Fibroblast of pulmonary artery (primary cell): ENCODE measurements around the gene CDC42.

Experiments
- DNase-seq: peaks from one replicate; pipeline ENCODE4 v3.0.0-alpha.2; 2010; ENCODE audit warnings: low read depth
- H3K4me3 ChIP-seq: replicated peaks from 2 replicates; pipeline ENCODE4 v1.5.1; 2011; ENCODE audit warnings: low read depth, mild to moderate bottlenecking, control low read depth, low read length, moderate library complexity
- TF ChIP-seq, protein P1 (sequence below): IDR thresholded peaks from 2 replicates; pipeline ENCODE4 v1.5.1; 2011; ENCODE audit warnings: mild to moderate bottlenecking, control low read depth, low read length, inconsistent platforms; ENCODE audit errors: missing control alignments

Gene CDC42

DNA sequence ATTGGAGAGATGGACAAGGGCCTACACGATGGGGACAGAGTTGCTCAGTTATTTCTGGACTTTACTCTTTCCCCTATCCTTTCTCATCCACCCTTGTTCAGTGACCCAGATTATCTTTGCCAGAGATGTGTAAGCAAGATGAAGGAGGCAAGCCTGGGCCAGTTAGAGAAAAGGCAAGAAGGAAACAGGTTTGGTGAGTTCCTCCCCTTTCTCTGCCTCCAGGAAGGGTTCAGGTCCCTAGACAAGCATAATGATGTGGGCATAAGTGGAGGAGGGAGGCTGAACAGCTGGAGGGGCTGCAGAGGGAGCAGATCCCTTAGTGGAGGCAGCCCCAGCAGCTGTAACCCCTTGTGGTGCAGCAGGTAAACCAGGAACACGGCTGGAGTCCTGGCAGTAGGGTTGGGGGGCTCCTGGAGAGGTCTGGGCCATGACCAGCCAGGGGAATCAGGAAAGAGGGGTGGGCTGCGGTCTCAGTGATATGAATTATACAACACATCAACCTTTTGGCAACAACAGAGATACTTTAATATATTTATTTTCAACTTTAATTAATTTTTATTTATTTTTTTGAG lies 9.2 kb upstream of the CDC42 start:
- TF ChIP-seq, protein P1, sequence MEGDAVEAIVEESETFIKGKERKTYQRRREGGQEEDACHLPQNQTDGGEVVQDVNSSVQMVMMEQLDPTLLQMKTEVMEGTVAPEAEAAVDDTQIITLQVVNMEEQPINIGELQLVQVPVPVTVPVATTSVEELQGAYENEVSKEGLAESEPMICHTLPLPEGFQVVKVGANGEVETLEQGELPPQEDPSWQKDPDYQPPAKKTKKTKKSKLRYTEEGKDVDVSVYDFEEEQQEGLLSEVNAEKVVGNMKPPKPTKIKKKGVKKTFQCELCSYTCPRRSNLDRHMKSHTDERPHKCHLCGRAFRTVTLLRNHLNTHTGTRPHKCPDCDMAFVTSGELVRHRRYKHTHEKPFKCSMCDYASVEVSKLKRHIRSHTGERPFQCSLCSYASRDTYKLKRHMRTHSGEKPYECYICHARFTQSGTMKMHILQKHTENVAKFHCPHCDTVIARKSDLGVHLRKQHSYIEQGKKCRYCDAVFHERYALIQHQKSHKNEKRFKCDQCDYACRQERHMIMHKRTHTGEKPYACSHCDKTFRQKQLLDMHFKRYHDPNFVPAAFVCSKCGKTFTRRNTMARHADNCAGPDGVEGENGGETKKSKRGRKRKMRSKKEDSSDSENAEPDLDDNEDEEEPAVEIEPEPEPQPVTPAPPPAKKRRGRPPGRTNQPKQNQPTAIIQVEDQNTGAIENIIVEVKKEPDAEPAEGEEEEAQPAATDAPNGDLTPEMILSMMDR: no peak
- DNase-seq: no peak
- H3K4me3 ChIP-seq: no peak overlapping the region

DNA sequence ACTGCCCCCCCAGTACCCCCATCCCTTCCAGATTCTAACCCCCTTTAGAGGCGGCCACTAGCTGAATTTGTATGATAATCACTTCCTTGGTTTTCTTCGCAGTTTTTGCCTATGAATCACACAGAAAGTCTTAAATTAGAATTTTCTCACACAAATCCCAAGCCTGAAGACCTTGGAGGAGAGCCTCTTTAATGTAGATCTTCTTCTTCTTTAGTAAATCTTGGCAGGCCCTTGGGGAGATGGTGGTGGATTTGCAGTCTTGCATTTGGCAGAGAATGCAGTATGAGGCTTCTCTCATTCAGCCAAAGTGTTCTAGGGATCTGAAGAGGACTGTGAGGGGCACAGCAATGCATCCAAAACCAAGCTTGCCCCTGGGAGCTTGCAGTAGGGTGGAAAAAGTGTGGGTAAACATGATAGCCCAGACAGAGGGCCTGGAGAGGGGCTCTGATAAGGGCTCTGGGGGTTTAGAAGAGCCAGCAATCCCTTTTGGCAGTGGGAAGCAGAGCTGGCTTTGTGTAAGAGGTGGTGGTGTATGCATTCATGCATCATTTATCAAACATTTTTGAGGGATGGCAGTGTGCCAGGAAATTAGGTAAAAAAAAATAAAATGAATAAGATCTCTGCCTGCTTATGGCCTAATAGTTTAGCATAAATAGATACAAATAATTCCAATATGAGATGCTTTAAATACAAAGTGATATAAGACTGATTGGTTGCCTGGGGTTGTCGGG lies 7.7 kb upstream of the CDC42 start:
- TF ChIP-seq, protein P1: no peak
- H3K4me3 ChIP-seq: no peak overlapping the region
- DNase-seq: peak; percentile 80

DNA sequence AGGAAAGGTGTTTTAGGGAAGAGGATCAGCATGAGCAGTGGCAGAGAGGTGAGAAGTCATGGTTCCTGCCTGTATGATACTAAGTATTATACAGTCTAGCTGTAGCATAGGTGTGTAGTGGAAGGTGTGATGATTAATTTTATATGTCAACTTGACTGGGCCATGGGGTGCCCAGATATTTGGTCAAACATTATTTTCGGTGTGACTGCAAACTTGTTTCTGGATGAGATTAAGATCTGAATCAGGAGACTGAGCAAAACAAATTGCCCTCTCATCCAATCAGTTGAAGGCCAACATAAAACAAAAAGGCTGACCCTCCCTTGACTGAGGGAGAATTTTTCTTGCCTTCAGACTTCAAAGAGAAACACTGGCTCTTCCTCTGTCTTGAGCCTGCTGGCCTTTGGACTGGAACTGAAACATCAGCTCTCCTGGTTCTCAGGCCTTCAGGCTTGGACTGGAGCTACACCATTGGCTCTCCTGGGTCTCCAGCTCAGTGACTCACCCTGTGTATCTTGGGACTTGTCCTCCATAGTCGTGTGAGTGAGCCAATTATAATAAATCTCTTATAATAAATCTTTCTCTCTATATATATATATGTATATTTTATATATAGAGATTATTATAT lies 6.8 kb upstream of the CDC42 start:
- H3K4me3 ChIP-seq: no peak overlapping the region
- TF ChIP-seq, protein P1: no peak
- no peak for DNase-seq

DNA sequence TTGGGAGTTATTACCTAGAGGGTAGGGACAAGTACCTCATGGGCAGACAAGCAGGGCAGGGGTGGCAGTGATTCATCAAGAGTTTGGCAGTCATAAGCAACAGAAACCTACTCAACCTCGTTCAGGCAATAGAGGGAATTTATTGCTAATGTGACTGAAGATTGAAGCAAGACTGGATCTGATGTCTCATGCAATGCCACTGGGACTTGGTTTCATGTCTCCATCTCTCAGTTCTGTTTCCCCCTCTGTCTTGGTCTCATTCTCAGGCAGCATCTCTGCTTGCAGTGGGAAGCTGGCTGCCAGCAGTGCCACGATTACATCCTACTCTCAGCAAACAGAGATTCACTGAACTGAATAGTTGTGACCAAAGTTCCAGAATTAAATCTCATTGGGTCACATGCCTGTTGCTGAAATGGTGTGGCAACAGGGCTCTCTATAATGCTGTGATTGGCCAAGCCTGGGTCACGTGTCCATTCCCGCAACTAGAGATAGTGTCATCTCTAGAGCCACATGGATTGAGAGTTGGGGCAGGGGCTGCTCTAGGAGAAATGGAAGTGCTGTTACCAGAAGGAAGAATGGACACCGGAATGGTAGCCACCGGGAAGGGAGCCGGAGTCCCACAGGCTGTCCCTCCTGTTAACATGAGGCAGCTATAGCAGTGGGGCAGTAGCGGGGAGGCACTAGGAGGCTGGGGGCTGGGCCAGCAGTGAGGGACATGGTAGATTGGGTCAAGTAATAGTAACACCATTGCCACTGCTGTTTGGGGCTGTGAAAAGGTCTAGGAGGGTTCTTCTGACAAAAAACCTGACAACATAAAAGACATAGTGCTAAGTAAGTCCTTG lies 3.9 kb upstream of the CDC42 start:
- no peak for DNase-seq
- TF ChIP-seq, protein P1: no peak
- H3K4me3 ChIP-seq: no peak overlapping the region

DNA sequence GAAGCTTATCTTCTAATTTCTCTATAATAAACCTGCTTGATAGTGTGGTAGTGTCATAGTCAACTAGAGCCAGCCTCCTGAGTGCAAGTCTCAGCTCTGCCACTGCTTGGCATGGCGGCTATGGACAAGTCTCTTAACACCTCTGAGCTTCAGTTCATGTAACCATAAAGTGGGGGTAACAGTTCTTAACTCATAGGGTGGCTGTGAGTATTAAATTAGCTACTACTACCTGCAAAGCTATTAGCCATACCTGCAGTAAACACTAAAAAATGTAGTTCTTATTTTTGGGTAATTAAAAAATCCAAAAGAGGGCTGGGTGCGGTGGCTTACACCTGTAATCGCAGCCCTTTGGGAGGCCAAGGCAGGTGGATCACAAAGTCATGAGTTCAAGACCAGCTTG lies 2.2 kb upstream of the CDC42 start:
- no peak for DNase-seq
- no peak overlapping the region for H3K4me3 ChIP-seq
- TF ChIP-seq, protein P1: no peak

DNA sequence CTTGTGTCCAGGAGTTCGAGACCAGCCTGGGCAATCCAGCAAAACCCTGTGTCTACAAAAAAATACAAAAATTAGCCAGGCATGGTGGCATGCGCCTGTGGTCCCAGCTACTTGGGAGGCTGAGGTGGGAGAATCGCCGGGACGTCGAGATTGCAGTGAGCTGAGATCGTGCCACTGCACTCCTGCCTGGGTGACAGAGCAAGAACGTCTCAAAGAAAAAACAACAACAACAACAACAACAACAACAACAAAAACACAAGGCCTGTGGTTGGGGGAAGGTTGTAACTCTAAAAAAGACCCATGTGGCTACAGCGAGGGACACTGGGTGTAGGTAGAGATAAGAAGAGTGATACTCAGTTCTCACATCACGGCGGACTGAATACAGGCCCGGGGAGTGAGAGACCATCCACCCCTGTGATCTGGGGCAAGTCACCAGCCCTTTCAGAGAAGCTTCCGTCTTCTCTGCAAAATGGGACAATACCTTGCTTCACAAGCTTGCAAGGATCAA lies 848 bp upstream of the CDC42 start:
- no peak overlapping the region for H3K4me3 ChIP-seq
- no peak for DNase-seq
- TF ChIP-seq, protein P1: no peak
